Panc1 (cell line): ENCODE results near the gene IL1RAPL1. TPM values are rescaled to one million over a fixed set of nuclear protein-coding genes. Genes with fewer than 3 reads are reported as not detected.

Experiments used
- ATAC-seq: fragments of 200-7000 bp; cut with Tn5 transposase; 2 replicates; pipeline ENCODE4 v1.9.1; 2020; ENCODE audit warnings: mild to moderate bottlenecking, moderate library complexity
- BruUV-seq: library from RNA; stranded (reverse); fragments of 400-500 nt; replicated peaks from 2 replicates; lab custom pipeline; 2021; lab: Mats Ljungman, UMichigan
- CTCF ChIA-PET: fragments of 300-600 bp; sonication (Branson Sonifier 250); formaldehyde crosslinking; loops from one replicate; lab custom pipeline; 2022; ENCODE audit warnings: antibody characterized with exemption; lab: Charles Lee
- POLR2A ChIA-PET: fragments of 300-600 bp; sonication (Branson Sonifier 250); formaldehyde crosslinking; loops from one replicate; lab custom pipeline; 2022; ENCODE audit warnings: antibody characterized with exemption; lab: Charles Lee
- DNase-seq: peaks from one replicate; pipeline ENCODE4 v3.0.0-alpha.2; 2010; ENCODE audit warnings: low read depth, low spot score
- H3K27ac ChIP-seq: 2 replicates; pipeline ENCODE4 v1.5.1; 2011; ENCODE audit warnings: mild to moderate bottlenecking, low read length, inconsistent platforms
- H3K27me3 ChIP-seq: fragments of 200-500 bp; sonication (Bioruptor generic); 2 replicates; pipeline ENCODE4 v1.6.0; 2014; ENCODE audit warnings: low read length, inconsistent platforms; ENCODE audit not compliant: control insufficient read depth, insufficient read depth
- H3K36me3 ChIP-seq: fragments of 200-500 bp; sonication (Bioruptor generic); 2 replicates; pipeline ENCODE4 v1.5.1; 2014; ENCODE audit warnings: inconsistent platforms, mild to moderate bottlenecking, low read length, moderate library complexity; ENCODE audit not compliant: control insufficient read depth, insufficient read depth
- H3K4me1 ChIP-seq: 2 replicates; pipeline ENCODE4 v1.5.1; 2011; ENCODE audit warnings: inconsistent platforms, mild to moderate bottlenecking, low read length, moderate library complexity; ENCODE audit not compliant: control insufficient read depth, insufficient read depth
- H3K4me3 ChIP-seq, 2 experiments: 2 replicates each; pipeline ENCODE4 v1.5.1; 2011 to 2012; ENCODE audit warnings: low read depth in 2 of 2, low read length in 2 of 2, mild to moderate bottlenecking in 2 of 2, inconsistent platforms in 1 of 2, moderate library complexity in 1 of 2
- H3K9me3 ChIP-seq: fragments of 200-500 bp; sonication (Bioruptor generic); 2 replicates; pipeline ENCODE4 v1.5.1; 2014; ENCODE audit warnings: low read depth, mild to moderate bottlenecking, inconsistent platforms, low read length, moderate library complexity; ENCODE audit not compliant: control insufficient read depth, insufficient read depth
- CTCF ChIP-seq: fragments of 450-650 bp; IDR thresholded peaks from 2 replicates; pipeline ENCODE4 v1.5.1; 2017; ENCODE audit warnings: mild to moderate bottlenecking
- POLR2AphosphoS5 ChIP-seq: IDR thresholded peaks from 2 replicates; pipeline ENCODE4 v1.6.1; 2012; ENCODE audit warnings: mild to moderate bottlenecking, low read depth, low read length, moderate library complexity
- REST ChIP-seq, 2 experiments: IDR thresholded peaks; 2 replicates each; pipeline ENCODE4 v1.6.1; 2011 to 2012; ENCODE audit warnings: low read depth in 2 of 2, control low read depth in 1 of 2, low read length in 1 of 2, mild to moderate bottlenecking in 1 of 2, moderate library complexity in 1 of 2; ENCODE audit not compliant: insufficient read depth in 1 of 2
- SIN3A ChIP-seq: IDR thresholded peaks from 2 replicates; pipeline ENCODE4 v1.6.1; 2012; ENCODE audit warnings: low read depth, mild to moderate bottlenecking, low read length, moderate library complexity, borderline replicate concordance; ENCODE audit not compliant: insufficient read depth
- TCF7L2 ChIP-seq: IDR thresholded peaks from 2 replicates; pipeline ENCODE4 v1.6.1; 2011; ENCODE audit warnings: mild to moderate bottlenecking, low read depth, low read length, inconsistent platforms
- in situ Hi-C: cut with HindIII; loops from 2 replicates; pipeline ENCODE4 v1.10.0; 2016; ENCODE audit warnings: low sequenced_read_pairs, low pct_unique_long_range_greater_than_20kb
- intact Hi-C: fragments of 100-400 bp; cut with micrococcal nuclease; formaldehyde crosslinking; loops from one replicate; pipeline ENCODE4 v1.10.0; 2022; ENCODE audit not compliant: unreplicated experiment
- total RNA-seq: library from RNA; stranded (reverse); gene quantifications from one replicate; pipeline ENCODE4 v1.2.1, GENCODE V29; 2021; ENCODE audit not compliant: unreplicated experiment

IL1RAPL1 gene
- total RNA-seq, 1 experiment from 2014 or later: 0.59 TPM

GRCh38 chrX:29066516-29066915 lies 479.3 kb downstream of the IL1RAPL1 start:
- in situ Hi-C loops (no loop called here), intact Hi-C loops (no loop called here)
- TF ChIP-seq SIN3A (no peak), POLR2AphosphoS5 (no peak), REST (IDR thresholded peaks at IDR 0.05; ENCODE audit: insufficient read depth in 1 of 2, low read depth in 2 of 2, low read length in 1 of 2) (no peak), TCF7L2 (no peak), CTCF (no peak)

DNA sequence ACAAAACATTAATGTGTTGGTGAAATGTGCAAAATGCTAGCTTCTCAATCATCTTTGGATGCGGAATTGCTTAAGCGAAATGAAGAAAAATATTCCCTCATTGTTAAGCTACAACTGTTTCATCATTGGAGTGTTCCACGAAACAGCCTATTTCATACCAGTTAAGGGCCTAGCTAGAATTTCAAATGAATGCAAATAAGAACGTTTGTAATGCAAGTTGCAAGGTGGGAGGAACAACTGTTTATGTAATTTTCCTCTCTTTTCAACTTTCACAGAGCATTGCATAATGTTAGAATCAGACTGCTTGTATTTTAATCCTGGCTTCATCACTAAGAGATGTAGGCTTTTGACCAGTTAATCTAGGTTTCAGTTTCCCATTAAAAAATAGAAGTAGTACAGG lies 480.1 kb downstream of the IL1RAPL1 start:
- Histone ChIP-seq H3K36me3 (no peaks in the 10 kb centered on the region), H3K27me3 (no peaks in the 10 kb centered on the region), H3K4me3 (no peak overlapping the region), H3K4me1 (no peaks in the 10 kb centered on the region), H3K9me3 (no peaks in the 10 kb centered on the region), H3K27ac (no peak overlapping the region)
- intact Hi-C loops (no loop called here), in situ Hi-C loops (no loop called here)
- POLR2A ChIA-PET: no interaction called here
- no TSS peak for BruUV-seq
- CTCF ChIA-PET: no interaction called here
- DNase-seq: no peak
- ATAC-seq: no peak
- TF ChIP-seq TCF7L2 (no peak), REST (IDR thresholded peaks at IDR 0.05; ENCODE audit: insufficient read depth in 1 of 2, low read depth in 2 of 2, low read length in 1 of 2) (no peak), CTCF (no peak), POLR2AphosphoS5 (no peak), SIN3A (no peak)

More at GRCh38 chrX:29066516-29066915, 479.3 kb downstream of the IL1RAPL1 start:
- no peaks in the 10 kb centered on the region for H3K9me3 ChIP-seq
- H3K27ac ChIP-seq: no peak overlapping the region
- POLR2A ChIA-PET: no interaction called here
- DNase-seq (no peak), ATAC-seq (no peak)
- H3K27me3 ChIP-seq: no peaks in the 10 kb centered on the region
- no peaks in the 10 kb centered on the region for H3K36me3 ChIP-seq
- no peaks in the 10 kb centered on the region for H3K4me1 ChIP-seq
- no TSS peak for BruUV-seq
- no peak overlapping the region for H3K4me3 ChIP-seq
- CTCF ChIA-PET: no interaction called here
